Inferior parietal cortex (tissue), 1 donor: ENCODE results near the gene ABCE1.
"Not testable (repeated sequence)": the region's sequence is repeated elsewhere in the genome, so short reads cannot be mapped to it uniquely, and the experiment has no call there.

Source experiments
- DNase-seq: peaks from one replicate; pipeline ENCODE4 v3.0.0-alpha.2; 2016; ENCODE audit errors: extremely low spot score

Gene ABCE1

DNA sequence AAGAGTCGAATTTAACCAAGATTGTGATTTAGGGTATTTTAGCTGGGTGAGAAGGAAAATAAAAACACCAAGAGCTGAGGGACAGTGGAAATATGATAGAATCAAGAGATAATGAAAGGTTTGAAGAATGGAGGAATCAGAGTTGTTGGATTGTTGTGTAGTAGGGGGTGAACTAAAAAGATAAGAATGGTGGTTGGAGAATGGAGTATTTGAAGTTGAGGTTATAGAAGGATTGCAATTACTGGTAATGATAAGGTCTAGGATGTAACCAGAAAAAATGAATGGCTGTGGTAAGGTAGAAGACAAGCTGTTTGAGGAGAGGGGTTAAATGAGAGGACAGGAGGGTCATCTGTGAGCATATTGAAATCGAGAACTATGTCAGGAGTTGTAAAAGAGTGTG, 4.5 kb downstream of the ABCE1 start:
- DNase-seq: no peak

DNA sequence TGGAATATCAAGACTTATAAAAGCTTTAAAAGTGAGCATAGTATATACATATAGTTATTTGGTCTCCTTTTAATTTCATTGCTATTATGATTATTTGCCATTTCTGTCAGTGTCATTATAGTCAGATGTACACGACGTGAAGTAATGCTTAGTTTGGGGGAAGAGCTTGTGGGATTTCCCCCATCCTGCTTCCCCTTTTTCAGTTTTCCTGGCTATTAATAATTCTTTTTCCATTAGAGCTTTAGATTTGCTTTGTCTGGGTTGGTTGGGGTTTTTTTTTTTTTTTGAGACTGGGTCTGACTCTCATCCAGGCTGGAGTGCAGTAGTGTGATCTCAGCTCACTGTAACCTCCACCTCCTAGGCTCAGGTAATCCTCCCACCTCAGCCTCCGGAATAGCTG, 5.4 kb downstream of the ABCE1 start:
- DNase-seq: no peak

DNA sequence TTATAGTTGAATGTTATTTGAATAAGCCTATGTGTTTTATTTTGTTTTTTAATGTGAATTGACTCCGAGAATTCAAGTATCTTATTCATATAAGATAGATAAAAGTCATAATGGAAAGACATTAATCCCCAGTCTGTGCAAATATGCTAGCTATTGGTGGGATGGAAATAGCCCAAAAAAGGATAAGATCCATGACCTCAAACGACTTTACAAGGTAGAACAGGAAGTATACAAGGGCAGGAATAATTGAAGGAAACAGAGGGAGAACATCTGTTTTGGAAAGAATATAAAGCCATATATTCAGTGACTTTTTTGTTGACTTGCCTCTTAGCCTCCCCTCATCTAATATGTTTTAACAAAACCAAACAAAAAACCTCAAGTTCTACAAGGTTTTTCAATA, 9.0 kb downstream of the ABCE1 start:
- no peak for DNase-seq

DNA sequence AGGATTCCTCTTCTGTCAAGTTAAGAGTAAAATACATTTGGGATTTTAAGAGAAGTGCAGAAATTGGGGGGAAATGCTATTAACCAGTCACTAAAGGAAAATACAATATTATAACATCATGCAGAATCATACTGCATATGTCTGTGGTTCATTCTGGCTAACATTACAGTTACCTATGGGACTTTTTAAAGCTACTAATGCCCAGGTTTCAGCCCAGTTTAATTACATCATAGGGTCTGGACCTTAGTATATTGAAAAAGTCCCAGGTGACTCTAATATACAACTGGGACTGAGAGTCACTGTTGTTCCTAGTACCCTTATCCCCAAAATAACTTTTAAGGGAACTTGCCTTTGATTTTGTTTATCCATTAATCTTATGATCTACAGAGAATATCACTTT, 10.0 kb downstream of the ABCE1 start:
- DNase-seq: no peak

DNA sequence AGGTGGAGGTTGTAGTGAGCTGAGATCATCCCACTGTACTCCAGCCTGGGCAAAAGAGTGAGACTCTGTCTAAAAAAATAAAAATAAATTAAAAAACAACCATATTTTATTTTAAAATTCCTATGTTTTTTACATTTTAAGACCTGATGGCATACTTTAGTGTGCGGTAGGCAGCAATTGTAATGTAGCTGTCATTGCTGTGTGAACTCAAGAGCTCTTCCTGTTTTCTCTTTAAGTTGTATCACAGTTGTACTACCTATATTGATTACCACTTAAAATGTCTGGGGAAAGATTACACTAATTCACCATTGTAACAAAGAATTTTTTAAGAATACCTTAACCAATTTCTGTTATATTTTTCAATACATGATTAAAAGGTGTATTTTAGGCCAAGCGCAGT, 27.3 kb downstream of the ABCE1 start:
- no peak for DNase-seq

DNA sequence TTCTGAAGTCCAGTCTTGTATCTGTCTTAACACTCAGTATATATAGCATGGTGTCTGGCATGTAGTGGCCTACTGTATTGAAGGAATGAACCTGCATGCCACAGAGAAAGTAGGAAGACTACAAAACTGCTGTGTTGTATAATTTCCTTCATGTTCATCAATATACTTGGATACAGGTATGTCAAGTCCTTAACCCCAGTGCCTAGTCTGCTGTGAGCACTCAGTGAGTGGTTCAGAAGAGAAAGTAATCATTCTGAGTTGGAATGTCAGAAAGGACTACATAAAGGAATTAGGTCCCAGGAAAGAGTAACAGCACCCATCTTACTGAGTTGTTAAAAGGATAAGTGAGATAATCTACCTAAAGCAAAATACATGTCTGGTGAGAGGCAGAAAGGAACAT, 32.0 kb downstream of the ABCE1 start:
- no peak for DNase-seq

DNA sequence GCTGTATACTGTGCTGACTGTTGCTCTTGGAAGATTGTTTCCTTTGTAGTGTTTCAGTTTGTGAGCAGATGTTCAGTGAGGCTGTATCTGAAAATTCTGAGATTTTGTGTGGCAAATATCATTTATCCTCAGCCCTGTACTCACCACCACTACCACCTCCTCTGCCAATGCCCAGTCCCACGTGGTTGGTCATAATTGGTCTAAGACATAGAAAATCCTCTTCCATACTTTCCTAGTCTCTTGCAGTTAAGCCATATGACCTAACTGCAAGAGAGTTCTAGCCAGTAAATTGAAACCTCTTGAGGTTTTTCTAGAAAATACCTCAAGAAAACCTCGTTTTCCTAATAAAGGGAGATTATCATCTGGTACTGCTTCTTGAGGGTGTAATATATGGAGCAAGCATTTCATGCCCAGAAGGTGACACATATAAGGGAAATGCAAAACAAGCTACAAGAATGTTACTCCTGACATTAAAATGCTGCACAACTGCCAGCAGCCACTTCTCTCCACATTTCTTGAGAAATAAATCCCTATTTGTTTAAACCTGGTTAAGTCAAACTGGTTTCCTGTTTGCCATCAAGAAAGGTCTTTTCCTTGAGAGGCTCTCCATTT, 32.8 kb downstream of the ABCE1 start:
- no peak for DNase-seq

DNA sequence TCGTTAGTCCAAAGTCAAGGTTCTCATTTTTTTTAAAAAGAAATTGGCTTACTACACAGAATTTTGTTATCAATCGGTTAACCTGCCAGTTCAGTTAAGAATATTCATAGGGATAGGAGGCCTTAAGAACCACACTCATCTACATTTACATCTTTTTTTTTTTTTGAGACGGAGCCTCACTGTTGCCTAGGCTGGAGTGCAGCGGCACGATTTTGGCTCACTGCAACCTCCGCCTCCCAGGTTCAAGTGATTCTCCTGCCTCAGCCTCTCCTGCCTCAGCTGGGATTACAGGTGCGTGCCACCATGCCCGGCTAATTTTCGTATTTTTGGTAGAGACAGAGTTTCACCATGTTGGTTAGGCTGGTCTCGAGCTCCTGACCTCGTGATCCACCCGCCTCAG, 33.7 kb downstream of the ABCE1 start:
- no peak for DNase-seq

DNA sequence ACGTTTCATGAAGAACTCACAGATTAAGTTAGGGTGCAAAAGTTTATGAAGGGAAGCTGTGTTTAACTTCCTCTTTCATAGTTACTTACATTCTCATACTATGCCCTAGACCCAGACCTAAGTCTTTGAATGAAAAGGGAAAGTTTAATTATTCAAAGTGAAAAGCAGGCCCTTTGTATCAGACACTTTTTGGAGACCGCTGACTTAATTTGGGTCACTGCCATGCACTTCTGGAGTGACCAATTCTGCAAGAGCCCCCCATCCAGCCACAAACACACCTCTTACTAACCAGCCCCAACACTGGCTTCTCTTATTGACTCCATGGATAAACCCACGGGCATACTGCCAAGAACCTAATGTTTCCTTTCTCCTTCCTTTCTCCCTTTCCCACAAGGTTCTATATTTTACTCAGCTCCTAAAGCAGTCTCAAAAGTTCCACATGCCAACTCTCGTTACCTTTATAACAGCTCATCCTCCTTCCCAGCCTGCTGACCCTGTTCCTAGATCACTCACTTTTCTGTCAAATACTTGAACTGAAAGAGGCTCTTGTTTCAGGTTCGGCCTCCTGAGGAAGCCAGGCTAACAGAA, 34.5 kb downstream of the ABCE1 start:
- DNase-seq: no peak

DNA sequence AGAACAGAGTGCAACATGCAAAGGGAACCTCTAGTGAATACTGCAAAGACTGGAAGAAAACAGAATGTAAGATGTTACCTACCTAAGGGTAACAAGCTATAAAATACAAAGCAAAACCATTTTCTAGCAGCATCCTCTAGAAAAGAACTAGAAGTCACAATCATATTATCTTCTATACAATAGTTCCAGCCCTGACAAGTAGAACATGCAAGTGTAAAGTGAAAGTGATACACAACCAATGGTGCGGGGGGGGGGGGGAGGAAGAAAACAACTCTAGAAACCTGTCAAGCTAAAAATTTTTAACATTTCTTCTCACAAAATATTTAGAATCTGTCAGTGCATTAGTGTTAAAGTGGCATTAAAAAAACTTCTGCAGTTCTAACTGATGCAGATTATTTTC, 38.1 kb downstream of the ABCE1 start:
- DNase-seq: not testable (repeated sequence)

DNA sequence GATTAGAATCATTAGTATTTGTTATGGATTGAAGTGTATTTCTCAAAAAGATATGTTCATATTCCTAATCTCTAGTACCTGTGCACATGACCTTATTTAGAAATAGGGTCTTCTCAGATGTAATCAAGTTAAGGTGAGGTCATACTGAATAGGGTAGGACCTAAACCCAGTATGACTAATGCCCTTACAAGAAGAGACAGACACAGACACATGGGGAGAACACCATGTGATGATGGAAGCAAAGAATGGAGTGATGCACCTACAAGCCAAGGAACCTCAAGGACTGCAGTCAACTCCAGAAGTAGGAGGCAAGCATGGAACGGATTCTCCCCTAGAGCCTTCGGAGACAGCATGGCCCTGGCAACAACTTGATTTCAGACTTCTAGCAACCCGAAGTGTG, 50.9 kb downstream of the ABCE1 start:
- DNase-seq: no peak

DNA sequence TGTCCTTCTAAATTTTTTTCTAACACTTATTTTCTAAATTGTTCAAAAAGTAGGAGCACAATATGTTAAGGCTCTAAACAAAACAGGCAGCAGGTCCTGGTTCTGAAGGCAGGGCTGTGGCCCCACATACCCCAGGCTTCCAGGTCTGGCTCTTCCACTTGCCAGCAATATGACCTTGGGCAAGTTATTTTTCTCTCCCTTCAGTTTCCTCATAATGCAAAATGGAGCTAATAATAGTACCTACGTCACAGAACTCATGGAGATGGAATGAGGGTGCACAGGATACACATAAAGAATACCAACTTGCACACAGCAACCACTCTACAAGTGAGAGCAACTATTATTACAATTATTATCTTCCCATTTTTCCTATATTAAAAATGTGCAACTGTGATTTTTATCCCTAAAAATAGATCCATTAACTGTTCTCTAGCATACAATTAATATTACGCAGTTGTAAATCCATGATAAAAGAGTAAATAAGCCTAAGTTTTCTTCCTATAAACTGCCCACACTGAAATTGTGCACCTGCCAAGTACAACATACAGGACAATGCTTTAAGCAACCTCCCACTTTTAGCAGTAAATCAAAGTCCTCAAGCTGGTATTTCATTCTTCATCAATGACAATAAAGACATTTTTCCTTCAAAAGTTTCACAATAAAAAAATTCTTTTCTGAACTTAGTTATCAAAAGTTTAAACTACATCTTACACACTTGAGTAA, 55.2 kb downstream of the ABCE1 start:
- no peak for DNase-seq

DNA sequence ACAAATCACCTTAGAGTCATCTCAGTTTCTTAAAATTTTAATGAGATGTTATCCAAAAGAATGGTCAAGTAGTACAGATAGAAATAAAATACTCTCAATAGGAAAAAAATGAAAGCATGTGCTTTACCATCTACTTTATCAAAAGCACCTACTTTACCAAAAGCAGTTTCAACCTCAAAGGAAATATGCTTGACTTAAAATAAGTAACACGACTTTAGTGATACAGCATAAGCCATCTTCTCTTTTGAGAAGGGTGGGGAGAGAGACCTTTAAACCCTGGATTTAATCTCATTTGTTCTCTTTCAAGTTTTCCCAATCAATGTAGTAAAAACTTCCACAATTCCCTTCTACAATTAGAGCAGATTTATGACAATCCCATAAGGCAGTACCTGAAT, 55.8 kb downstream of the ABCE1 start:
- DNase-seq: no peak

DNA sequence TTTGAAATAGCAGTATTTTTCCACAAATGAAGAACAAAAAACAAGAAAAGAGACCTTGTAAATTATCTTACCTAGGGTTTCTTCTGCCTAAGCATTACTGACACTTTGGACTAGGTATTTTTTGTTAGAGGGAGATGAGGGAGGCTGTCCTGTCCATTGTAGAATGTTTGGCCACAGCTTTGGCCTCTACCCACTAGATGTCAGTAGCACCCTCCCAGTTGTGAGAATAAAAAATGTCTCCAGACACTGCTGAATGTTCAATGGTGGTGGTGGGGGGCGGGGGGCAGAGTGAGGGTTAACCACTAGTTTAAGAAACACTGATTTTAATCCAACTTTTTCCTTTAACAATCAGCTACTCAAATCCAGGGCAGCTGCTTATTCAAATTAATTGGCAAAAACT, 56.5 kb downstream of the ABCE1 start:
- no peak for DNase-seq

DNA sequence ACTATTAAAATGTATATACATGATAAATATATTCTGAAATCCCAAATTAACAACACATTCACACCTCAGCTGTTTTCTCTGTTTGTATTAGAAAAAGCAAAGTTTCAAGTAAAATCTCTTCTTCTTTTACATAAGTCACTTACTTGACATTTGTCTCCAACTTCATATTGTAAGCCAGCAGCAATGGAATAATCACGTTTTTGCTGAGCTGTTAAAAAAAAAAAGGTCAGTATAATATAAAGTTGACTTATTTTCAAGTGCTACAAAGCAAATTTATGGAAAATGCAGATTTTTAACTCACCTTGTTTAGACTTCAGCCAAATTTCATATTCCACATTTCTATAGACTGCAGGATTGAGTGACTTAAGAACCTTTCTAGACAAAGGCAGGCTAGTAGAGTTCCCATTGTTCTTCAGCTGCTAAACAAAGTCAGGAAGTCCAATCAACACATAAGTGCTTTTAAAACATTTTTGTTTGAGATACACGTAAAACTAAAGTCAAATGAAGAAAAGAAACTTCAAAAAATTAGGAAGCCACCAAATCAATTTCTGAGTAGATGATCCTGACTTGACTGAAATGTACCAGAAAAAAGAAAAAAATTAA, 57.3 kb downstream of the ABCE1 start:
- no peak for DNase-seq

DNA sequence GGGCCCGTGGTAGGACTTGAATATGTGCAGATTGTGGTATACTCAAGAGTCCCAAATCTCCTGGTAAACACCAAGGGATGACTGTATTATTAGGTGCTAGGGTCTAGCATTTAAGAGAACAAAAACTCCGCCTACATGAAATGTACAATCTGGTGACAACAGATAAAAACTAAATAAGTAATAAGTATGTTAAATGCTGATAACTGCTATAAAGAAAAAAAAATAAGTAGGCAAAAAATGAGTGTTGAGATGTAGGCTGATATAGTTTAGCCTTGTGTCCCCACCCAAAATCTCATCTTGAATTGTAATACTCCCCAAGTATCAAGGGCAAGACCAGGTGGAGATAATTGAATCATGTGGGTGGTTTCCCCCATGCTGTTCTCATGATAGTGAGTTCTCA, 58.9 kb downstream of the ABCE1 start:
- DNase-seq: no peak

DNA sequence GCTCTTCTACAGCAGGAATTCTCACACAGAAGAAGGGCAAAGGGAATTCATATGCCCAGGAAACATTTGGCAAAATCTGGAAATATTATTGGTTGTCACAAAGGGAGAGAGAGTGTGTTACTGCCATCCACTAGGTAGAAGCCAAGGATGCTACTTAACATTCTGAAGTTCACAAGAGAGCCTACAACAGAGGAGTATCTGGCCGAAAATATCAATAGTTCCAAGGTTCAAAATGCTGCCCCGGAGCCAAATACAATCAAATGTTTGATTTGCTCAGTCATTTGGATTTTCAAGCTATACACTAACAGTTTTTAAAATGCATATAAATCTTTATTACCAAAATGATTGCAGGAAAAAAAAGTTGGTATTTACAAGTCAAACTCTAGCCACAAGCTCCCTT, 63.4 kb downstream of the ABCE1 start:
- DNase-seq: no peak

DNA sequence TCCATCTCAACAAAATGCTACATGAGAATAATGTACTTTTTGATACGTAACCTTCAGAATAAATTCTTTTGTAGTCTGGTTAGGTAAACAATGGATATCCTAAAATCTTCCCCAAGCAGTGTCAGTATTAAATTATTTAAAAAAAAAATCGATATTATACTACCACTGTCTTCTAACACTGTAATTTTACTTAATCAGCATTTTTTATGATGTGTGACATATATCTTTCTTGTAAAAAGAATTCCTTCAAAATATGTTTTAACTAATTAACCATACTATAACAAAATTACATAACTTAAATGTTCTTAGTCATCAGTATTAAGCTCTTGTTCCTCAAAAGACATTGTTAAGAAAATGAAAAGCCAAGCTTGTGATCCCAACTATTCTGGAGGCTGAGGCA, 69.8 kb downstream of the ABCE1 start:
- no peak for DNase-seq

DNA sequence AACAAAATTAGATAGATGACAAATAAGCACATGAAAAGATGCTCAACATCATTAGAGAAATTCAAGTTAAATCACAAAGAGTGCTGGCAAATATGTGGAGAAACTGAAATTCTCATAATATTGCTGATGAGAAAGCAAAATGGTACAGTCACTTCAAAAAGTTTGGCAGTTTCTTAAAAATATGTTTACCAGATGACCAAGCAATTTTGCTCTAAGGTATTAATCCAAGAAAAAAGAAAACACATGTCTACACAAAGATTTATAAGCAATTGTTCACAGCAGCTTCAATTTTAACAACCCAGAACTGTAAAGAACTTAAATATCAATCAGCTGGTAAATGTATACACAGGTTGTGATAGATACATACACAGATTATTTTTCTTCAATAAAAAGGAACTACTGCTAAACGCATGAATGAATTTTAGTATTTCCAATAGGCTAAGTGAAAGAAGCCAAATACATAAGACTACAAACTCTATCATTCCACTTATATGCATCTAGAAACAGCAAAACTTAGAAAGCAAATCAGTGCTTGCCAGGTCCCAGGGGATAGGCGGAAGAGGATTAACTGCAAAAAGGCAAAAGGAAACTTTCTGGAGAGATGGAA, 70.6 kb downstream of the ABCE1 start:
- DNase-seq: no peak

DNA sequence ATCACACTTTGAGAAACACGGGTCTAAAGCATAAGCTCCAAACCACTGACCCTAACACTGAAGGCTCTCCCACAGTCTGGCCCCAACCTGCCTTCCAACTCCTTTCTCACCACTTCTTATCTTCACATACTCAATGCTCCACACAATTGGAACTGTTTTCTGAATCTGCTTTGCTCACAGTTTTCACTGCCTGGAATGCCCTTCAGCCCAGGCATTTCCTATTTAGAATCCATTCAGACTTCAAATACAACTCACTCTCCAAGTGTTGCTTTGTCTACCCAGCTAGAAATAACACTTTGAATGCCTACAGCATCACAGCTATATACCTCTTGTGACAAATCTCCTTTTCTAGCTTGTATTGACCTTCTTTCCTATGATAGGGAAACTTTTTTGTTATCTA, 72.1 kb downstream of the ABCE1 start:
- DNase-seq: no peak

DNA sequence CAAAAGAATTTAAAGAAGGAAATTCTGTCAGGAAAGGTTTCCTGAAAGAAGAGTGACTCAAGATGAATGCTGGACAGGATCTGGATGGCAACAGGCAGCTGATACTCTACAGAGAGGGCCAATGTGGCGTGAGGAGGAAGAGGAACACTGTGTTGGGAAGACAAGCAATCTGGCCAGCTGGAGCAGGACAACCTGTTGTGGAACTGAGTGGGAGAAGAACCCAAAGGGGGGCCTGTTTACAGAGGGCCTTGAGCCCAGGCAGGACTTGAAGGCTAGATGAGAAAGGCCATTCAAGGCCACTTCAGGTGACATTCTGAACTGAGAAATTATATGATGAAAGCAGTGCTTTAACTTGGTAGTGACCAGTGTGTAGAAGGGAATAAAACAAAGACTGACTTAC, 73.8 kb downstream of the ABCE1 start:
- DNase-seq: no peak

DNA sequence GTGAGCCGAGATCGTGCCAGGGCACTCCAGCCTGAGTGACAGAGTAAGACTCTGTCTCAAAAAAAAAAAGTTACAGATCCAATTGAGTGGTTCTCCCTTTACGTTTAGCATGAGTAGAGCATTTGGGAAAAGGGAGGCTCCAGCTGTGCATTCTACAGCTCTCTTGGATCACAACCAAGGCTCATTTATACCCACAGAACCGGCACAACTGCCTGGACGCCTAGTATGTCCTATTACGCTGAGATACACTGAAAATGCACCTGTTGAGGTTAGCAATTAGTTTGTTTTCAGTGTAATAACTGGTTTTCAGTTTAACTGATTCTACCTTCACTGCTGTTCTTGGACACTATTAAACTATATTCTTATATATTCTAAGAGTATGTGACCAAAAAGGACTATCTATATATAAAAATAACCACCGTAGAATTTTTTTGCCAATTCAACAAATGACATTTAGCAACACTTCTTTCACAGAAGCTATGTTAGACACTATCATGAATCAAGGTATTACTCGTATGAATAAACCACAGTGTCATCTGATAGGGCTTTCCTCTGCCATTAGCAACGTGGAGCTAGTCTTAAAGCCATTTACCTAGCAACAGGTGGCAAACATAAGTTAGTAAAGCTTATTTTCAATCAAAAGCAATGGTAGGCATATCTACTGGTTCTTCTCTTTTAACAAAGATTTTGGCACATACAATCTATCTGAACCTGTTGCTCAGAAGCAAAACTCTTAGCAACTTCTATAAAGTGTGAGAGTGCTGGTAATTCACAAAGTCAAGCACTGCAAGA, 78.7 kb downstream of the ABCE1 start:
- no peak for DNase-seq
